WI38 (cell line): Measurements from ENCODE around the gene DSE.

ENCODE experiments used
- H3K4me3 ChIP-seq: 2 replicates; pipeline ENCODE4 v1.5.1; 2011; ENCODE audit warnings: low read depth, mild to moderate bottlenecking, control low read depth, low read length
- TF ChIP-seq, protein P1 (sequence below): IDR thresholded peaks from 2 replicates; pipeline ENCODE4 v1.5.1; 2012; ENCODE audit warnings: low read depth, mild to moderate bottlenecking, control low read depth, low read length

The DSE gene

DNA sequence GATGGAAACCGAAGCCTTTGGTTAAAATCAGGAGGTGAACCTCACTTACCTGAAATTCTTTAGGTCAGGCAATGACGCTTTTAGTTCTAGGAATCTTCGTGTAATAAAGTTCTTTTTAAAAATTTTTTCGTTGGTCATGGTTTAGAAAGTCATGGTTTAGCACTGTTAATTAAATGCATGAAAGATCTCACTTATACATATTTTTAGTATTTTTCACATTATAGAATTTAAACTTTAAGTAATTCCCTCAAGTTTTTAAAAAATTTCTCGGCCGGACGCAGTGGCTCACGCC is 1.1 kb downstream of the DSE start:
- TF ChIP-seq, protein P1, sequence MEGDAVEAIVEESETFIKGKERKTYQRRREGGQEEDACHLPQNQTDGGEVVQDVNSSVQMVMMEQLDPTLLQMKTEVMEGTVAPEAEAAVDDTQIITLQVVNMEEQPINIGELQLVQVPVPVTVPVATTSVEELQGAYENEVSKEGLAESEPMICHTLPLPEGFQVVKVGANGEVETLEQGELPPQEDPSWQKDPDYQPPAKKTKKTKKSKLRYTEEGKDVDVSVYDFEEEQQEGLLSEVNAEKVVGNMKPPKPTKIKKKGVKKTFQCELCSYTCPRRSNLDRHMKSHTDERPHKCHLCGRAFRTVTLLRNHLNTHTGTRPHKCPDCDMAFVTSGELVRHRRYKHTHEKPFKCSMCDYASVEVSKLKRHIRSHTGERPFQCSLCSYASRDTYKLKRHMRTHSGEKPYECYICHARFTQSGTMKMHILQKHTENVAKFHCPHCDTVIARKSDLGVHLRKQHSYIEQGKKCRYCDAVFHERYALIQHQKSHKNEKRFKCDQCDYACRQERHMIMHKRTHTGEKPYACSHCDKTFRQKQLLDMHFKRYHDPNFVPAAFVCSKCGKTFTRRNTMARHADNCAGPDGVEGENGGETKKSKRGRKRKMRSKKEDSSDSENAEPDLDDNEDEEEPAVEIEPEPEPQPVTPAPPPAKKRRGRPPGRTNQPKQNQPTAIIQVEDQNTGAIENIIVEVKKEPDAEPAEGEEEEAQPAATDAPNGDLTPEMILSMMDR: no peak
- peak overlapping the region; percentile 86 for H3K4me3 ChIP-seq

DNA sequence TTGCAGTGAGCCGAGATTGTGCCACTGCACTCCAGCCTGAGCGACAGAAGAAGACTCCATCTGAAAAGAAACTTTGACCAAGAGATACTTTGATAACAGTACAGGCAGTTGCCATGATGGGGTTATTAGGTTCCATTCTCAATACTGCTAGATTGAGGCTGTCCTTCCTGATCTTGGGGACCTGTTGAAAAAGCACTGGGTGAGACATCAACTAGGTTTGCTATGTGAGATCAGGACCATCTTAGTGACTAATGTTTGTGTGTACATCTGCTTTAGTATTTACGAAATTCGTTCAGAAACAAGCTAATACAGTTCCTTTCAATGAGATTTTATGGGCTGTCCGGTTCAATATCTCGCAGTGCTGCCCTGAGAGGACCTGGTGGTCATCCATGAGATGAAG is 2.6 kb downstream of the DSE start:
- no peak overlapping the region for H3K4me3 ChIP-seq
- TF ChIP-seq, protein P1: no peak

DNA sequence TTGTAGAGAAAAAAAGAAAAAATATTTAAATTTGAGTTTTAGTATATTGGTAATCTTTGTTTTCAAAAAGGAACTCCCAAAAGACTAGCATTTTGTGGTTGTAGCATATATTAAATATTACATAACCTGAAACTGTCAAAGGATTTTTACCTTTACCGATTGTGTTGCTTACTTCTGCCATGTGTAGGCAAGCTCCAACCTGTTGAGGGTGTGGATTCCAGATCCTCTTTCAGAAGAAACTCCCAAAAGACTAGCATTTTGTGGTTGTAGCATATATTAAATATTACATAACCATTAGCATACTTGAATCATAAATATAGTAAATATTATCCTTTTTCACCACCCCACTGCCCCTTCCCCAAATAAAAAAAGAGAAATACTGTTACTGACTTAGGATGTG is 3.2 kb downstream of the DSE start:
- H3K4me3 ChIP-seq: no peak overlapping the region
- TF ChIP-seq, protein P1: no peak

DNA sequence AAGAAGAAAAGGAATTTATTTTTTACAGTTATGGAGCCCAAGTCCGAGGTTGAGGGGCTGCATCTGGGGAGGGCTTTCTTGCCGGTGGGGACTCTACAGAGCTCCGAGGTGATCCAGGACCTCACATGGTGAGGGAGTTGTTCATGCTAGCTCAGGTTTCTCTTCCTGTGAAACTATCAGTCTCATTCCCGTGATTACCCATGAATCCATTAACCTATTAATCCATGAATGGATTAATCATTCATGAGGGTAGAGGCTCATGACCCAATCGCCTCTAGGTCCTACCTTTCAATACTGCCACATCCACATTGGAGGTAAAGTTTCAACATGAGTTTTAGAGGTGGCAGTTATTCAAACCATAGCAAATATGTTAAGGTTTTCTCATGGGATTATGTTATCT is 3.8 kb downstream of the DSE start:
- no peak overlapping the region for H3K4me3 ChIP-seq
- TF ChIP-seq, protein P1: no peak

DNA sequence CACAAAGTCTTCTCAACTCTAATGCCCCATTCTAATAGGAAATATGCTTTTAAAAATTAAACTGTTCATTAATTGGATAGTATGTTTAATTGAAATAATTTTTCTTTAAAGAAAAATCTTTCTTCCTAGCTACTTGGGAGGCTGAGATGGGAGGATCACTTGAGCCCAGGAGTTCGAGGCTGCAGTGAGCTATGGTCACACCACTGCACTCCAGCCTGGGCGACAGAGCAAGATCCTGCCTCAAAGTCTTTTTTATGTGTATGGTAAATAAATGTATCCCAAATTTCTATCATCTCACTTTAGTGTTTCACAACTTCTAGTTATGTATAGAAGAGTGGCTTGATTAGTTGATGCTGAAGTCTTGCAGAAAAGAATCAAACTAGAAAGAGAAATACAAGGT is 4.5 kb downstream of the DSE start:
- TF ChIP-seq, protein P1: no peak
- H3K4me3 ChIP-seq: no peak overlapping the region

DNA sequence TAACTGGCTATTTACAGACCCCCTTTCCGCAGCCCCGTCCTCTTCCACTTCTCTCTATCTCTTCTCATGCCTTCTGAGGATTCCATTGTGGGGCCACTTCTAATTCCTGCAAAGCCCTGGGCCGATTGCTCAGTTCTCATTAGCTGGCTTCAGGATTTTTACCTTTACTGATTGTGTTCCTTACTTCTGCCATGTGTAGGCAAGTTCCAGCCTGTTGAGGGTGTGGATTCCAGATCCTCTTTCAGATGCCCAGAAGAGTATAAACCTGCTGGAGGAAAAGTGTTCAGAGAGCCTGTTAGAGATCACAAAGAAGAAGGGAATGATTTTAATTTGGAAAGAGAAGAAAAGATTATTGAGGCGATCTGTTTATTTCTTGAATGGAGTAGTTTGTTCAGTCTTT is 5.4 kb downstream of the DSE start:
- TF ChIP-seq, protein P1: no peak
- no peak overlapping the region for H3K4me3 ChIP-seq

DNA sequence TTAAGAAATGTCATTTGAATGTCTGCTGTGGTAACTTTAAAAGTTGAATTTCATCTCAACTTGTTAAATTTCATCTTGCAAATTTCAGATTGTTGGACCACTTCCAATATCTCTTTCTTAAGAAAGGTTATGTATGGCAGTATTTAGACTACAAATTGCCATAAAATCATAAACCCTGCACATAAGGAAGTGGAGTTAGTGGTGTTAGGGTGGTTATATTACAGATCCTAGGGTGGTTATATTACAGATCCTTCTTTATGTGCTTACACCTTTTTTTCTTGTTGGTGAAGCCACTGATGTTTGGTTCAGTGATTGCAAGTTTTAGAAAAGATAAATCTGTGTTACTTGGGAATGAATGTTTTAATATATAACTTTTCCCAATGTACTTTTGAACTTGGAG is 9.0 kb downstream of the DSE start:
- TF ChIP-seq, protein P1: no peak

More for the DNA sequence above, 9.0 kb downstream of the DSE start:
- no peak overlapping the region for H3K4me3 ChIP-seq
